ENCODE data around the gene PLEKHJ1. TPM values are rescaled to one million over a fixed set of nuclear protein-coding genes. Genes with fewer than 3 reads are reported as not detected.
"Not testable (repeated sequence)": the region's sequence is repeated elsewhere in the genome, so short reads cannot be mapped to it uniquely, and the experiment has no call there.

Gene PLEKHJ1
- 10 to 100 TPM; 55.5 to 59.5 TPM for polyA plus RNA-seq

DNA sequence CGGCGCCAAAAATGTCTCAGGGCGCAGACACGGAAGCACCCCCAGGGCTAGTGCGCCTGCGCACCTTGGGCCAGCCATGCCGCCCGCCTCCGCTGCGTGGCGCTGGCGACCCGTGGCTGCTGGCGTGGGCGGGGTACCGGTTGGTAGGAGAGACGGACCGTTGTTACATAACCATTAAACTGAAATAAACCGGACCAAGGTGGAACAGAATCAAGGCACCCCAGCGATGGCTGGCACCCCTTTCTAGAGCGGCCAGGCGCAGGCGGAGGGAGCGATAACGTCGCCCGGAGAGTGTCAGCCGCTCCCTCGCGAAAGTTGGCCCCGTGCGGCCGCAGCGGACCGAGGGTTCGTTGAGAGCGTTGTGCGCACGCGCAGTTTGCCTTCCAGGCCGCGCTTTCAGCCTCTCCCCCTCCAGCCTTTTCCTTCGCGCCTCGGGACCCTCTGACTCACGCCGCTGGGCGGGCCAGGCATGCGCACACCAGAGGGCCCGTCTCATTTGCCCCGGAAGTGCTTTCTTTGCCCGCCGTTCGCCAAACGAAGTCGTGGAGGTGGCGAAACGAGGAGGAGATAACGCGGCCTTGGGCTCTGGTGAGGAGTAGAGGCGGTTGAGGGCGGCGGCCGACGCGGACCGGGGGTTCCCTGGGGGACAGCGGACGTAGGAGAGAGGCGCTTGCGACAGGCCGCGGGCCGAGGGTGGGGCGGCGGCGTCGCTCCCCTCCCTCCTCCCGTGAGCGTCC lies at the start of gene PLEKHJ1, which contains the start of gene SF3A2:
PLEKHJ1 (minus strand) TSS at position 16 of the 737 bp plus-strand sequence. CDS start 81 bp downstream, outside the sequence.
SF3A2 (plus strand) TSS at position 511 of the 737 bp plus-strand sequence. CDS start 6,595 bp downstream, outside the sequence.
- H3K27ac ChIP-seq (ENCODE audit: low read depth in 2 of 2, low read length in 1 of 2): peak within 1 kb of the TSS; percentile 99 to 100
- no peaks in the 10 kb centered on the region for H3K9me3 ChIP-seq (ENCODE audit: control insufficient read depth in 2 of 2, insufficient read depth in 1 of 2, low read depth in 1 of 2, low read length in 1 of 2)
- no peaks in the 10 kb centered on the region for H3K27me3 ChIP-seq (ENCODE audit: control insufficient read depth in 1 of 2, insufficient read depth in 2 of 2, low read length in 2 of 2)
- peaks cover 6 to 32% of the 10 kb centered on the region in 2 donors for H3K4me1 ChIP-seq (ENCODE audit: control insufficient read depth in 2 of 2, insufficient read depth in 2 of 2, low read length in 1 of 2)
- peak within 1 kb of the TSS; percentile 81 to 91 for H3K4me3 ChIP-seq (ENCODE audit: low read depth in 1 of 2, low read length in 2 of 2)
- WGBS, 2 donors: 1% methylated on average over 62 to 80 of the region's 80 CpGs
- peaks cover 0 to 25% of the 10 kb centered on the region in 2 donors for H3K36me3 ChIP-seq (ENCODE audit: control insufficient read depth in 2 of 2, insufficient read depth in 2 of 2, low read length in 1 of 2)

GRCh38 chr19:2283835-2284507 lies 47.8 kb upstream of the PLEKHJ1 start:
- peaks cover 2 to 4% of the 10 kb centered on the region in 2 donors for H3K4me1 ChIP-seq (ENCODE audit: control insufficient read depth in 2 of 2, insufficient read depth in 2 of 2, low read length in 1 of 2)
- no peaks in the 10 kb centered on the region for H3K27me3 ChIP-seq (ENCODE audit: control insufficient read depth in 1 of 2, insufficient read depth in 2 of 2, low read length in 2 of 2)
- no peaks in the 10 kb centered on the region for H3K9me3 ChIP-seq (ENCODE audit: control insufficient read depth in 2 of 2, insufficient read depth in 1 of 2, low read depth in 1 of 2, low read length in 1 of 2)
- WGBS, 2 donors: 93 to 95% methylated on average over 8 of the region's 8 CpGs
- no peak overlapping the region for H3K27ac ChIP-seq (ENCODE audit: low read depth in 2 of 2, low read length in 1 of 2)
- no peaks in the 10 kb centered on the region for H3K36me3 ChIP-seq (ENCODE audit: control insufficient read depth in 2 of 2, insufficient read depth in 2 of 2, low read length in 1 of 2)
- H3K4me3 ChIP-seq (ENCODE audit: low read depth in 1 of 2, low read length in 2 of 2): no peak overlapping the region

DNA sequence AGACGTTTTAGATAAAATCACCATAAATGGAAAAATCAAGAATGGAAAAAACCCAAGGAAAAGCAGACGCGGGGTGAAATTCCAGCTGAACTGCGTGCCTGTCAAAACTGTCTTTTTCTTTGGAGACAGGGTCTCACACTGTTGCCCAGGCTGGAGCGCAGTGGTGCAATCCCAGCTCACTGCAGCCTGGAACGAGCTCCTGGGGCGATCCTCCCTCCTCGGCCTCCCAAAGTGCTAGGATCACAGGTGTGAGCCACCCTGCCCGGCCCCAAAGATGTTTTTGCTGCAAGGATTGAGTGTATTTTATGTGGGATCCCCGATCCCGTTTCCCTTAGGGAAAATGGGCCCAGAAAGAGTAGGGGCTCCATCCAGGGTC lies 46.7 kb upstream of the PLEKHJ1 start:
- Histone ChIP-seq H3K27me3 (ENCODE audit: control insufficient read depth in 1 of 2, insufficient read depth in 2 of 2, low read length in 2 of 2) (no peaks in the 10 kb centered on the region), H3K27ac (ENCODE audit: low read depth in 2 of 2, low read length in 1 of 2) (no peak overlapping the region)
- WGBS, 2 donors: 75 to 79% methylated on average over 11 of the region's 11 CpGs

GRCh38 chr19:2282062-2282861 lies 46.1 kb upstream of the PLEKHJ1 start, which contains the start of gene PEAK3:
TSS of gene PEAK3 (minus strand) at chr19:2282175. CDS start at chr19:2280931, 1,244 bp downstream.
- H3K27me3 ChIP-seq (ENCODE audit: control insufficient read depth in 1 of 2, insufficient read depth in 2 of 2, low read length in 2 of 2): no peaks in the 10 kb centered on the region
- peaks cover 2 to 4% of the 10 kb centered on the region in 2 donors for H3K4me1 ChIP-seq (ENCODE audit: control insufficient read depth in 2 of 2, insufficient read depth in 2 of 2, low read length in 1 of 2)
- H3K4me3 ChIP-seq (ENCODE audit: low read depth in 1 of 2, low read length in 2 of 2): peak within 1 kb of the TSS; percentile 2 to 24
- H3K36me3 ChIP-seq (ENCODE audit: control insufficient read depth in 2 of 2, insufficient read depth in 2 of 2, low read length in 1 of 2): no peaks in the 10 kb centered on the region
- 16 to 21% methylated on average over 37 to 41 of the region's 41 CpGs for whole genome bisulfite sequencing, 2 donors
- no peaks in the 10 kb centered on the region for H3K9me3 ChIP-seq (ENCODE audit: control insufficient read depth in 2 of 2, insufficient read depth in 1 of 2, low read depth in 1 of 2, low read length in 1 of 2)
- H3K27ac ChIP-seq (ENCODE audit: low read depth in 2 of 2, low read length in 1 of 2): peak within 1 kb of the TSS in 1 of 2 donors; percentile 48

More for the DNA sequence above, 46.7 kb upstream of the PLEKHJ1 start:
- no peaks in the 10 kb centered on the region for H3K9me3 ChIP-seq (ENCODE audit: control insufficient read depth in 2 of 2, insufficient read depth in 1 of 2, low read depth in 1 of 2, low read length in 1 of 2)
- H3K36me3 ChIP-seq (ENCODE audit: control insufficient read depth in 2 of 2, insufficient read depth in 2 of 2, low read length in 1 of 2): no peaks in the 10 kb centered on the region
- peaks cover 2 to 4% of the 10 kb centered on the region in 2 donors for H3K4me1 ChIP-seq (ENCODE audit: control insufficient read depth in 2 of 2, insufficient read depth in 2 of 2, low read length in 1 of 2)
- no peak overlapping the region for H3K4me3 ChIP-seq (ENCODE audit: low read depth in 1 of 2, low read length in 2 of 2)

DNA sequence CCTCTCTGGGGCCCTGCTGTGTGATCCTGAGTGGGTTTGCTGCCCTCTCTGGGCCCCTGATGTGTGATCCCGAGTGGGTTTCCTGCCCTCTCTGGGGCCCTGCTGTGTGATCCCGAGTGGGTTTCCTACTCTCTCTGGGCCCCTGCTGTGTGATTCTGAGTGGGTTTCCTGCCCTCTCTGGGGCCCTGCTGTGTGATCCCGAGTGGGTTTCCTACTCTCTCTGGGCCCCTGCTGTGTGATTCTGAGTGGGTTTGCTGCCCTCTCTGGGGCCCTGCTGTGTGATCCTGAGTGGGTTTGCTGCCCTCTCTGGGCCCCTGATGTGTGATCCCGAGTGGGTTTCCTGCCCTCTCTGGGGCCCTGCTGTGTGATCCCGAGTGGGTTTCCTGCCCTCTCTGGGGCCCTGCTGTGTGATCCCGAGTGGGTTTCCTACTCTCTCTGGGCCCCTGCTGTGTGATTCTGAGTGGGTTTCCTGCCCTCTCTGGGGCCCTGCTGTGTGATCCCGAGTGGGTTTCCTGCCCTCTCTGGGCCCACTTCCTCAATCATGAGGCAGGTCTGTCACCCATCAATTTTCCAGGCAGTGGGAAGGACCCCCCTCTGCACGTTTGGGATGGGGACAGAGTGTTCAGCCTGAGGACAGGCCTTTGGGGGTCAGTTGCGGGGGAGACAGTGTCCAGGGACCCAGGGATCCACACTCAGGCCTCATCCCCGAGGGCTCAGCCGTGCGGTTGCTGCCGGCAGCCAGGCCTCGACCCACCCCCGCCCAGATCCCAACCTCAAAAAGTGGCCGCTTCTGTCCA lies 45.3 kb upstream of the PLEKHJ1 start:
- H3K9me3 ChIP-seq (ENCODE audit: control insufficient read depth in 2 of 2, insufficient read depth in 1 of 2, low read depth in 1 of 2, low read length in 1 of 2); H3K4me1 ChIP-seq (ENCODE audit: control insufficient read depth in 2 of 2, insufficient read depth in 2 of 2, low read length in 1 of 2); H3K36me3 ChIP-seq (ENCODE audit: control insufficient read depth in 2 of 2, insufficient read depth in 2 of 2, low read length in 1 of 2); H3K27me3 ChIP-seq (ENCODE audit: control insufficient read depth in 1 of 2, insufficient read depth in 2 of 2, low read length in 2 of 2): not testable (repeated sequence)
- Histone ChIP-seq H3K27ac (ENCODE audit: low read depth in 2 of 2, low read length in 1 of 2) (peak overlapping the region in 1 of 2 donors; percentile 48), H3K4me3 (ENCODE audit: low read depth in 1 of 2, low read length in 2 of 2) (peak overlapping the region in 1 of 2 donors; percentile 24)
- WGBS, 2 donors: 27 to 30% methylated on average over 16 of the region's 16 CpGs

- Histone ChIP-seq H3K27me3 (ENCODE audit: control insufficient read depth in 1 of 2, insufficient read depth in 2 of 2, low read length in 2 of 2) (no peaks in the 10 kb centered on the region), H3K27ac (ENCODE audit: low read depth in 2 of 2, low read length in 1 of 2) (no peak overlapping the region), H3K4me1 (ENCODE audit: control insufficient read depth in 2 of 2, insufficient read depth in 2 of 2, low read length in 1 of 2) (peaks cover 4 to 12% of the 10 kb centered on the region in 2 donors), H3K9me3 (ENCODE audit: control insufficient read depth in 2 of 2, insufficient read depth in 1 of 2, low read depth in 1 of 2, low read length in 1 of 2) (no peaks in the 10 kb centered on the region), H3K36me3 (ENCODE audit: control insufficient read depth in 2 of 2, insufficient read depth in 2 of 2, low read length in 1 of 2) (peaks cover 0 to 4% of the 10 kb centered on the region in 2 donors), H3K4me3 (ENCODE audit: low read depth in 1 of 2, low read length in 2 of 2) (no peak overlapping the region)
- 67 to 80% methylated on average over 26 of the region's 26 CpGs for WGBS, 2 donors
Observed at GRCh38 chr19:2280633-2281264, 44.6 kb upstream of the PLEKHJ1 start.

DNA sequence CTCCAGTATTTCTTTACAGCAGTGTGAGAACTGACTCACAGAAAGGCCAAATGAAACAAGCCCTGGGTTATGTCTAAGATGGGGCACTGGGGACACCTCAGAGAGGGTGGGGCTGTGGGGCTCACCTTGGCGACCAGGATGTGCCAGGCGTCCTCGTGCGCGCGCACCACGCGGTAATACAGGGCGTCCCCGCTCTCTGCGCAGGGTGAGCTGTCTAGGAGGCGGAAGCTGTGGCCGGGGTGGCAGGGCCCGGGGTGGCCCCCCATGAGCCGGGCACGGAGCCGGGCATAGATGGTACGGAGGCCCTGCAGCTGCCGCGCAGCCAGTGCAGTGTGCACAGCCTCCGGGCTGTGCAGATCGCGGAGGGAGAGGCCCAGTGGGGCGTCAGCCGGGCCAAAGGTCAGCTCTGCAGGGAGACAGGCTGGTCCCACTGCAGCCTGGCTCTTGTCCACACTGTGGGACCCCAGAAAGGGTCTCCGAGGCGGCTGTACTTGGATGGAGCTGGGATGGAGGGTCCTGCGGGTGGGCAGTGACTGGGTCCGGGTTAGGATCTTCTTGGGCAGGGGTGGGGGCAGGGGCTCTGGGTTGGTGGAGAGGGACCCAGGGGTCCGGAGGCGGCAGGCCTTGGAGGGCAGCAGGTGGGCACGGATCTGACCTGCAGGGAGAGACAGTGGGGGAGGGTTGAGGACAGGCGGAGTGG lies 42.5 kb upstream of the PLEKHJ1 start:
- Histone ChIP-seq H3K36me3 (ENCODE audit: control insufficient read depth in 2 of 2, insufficient read depth in 2 of 2, low read length in 1 of 2) (peaks cover 0 to 6% of the 10 kb centered on the region in 2 donors), H3K9me3 (ENCODE audit: control insufficient read depth in 2 of 2, insufficient read depth in 1 of 2, low read depth in 1 of 2, low read length in 1 of 2) (no peaks in the 10 kb centered on the region), H3K4me3 (ENCODE audit: low read depth in 1 of 2, low read length in 2 of 2) (no peak overlapping the region), H3K27me3 (ENCODE audit: control insufficient read depth in 1 of 2, insufficient read depth in 2 of 2, low read length in 2 of 2) (no peaks in the 10 kb centered on the region), H3K27ac (ENCODE audit: low read depth in 2 of 2, low read length in 1 of 2) (no peak overlapping the region), H3K4me1 (ENCODE audit: control insufficient read depth in 2 of 2, insufficient read depth in 2 of 2, low read length in 1 of 2) (peaks cover 7 to 21% of the 10 kb centered on the region in 2 donors)
- WGBS, 2 donors: 83 to 88% methylated on average over 33 of the region's 33 CpGs

DNA sequence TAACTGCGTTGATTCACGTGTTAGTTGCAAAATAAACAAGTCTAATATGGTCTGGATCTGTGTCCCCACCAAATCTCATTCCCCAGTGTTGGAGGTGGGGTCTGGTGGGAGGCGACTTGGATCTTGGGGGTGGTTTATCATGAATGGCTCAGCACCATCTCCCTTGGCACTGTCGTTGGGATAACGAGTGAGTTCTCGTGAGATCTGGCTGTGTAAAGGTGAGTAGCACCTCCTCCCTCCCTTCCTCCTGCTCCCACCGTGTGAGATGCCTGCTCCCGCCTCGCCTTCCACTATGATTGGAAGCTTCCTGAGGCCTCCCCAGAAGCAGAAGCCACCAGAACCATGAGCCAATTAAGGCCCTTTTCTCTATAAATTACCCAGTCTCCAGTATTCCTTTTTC lies 41.0 kb upstream of the PLEKHJ1 start:
- Histone ChIP-seq H3K36me3 (ENCODE audit: control insufficient read depth in 2 of 2, insufficient read depth in 2 of 2, low read length in 1 of 2) (peaks cover 5 to 18% of the 10 kb centered on the region in 2 donors), H3K9me3 (ENCODE audit: control insufficient read depth in 2 of 2, insufficient read depth in 1 of 2, low read depth in 1 of 2, low read length in 1 of 2) (no peaks in the 10 kb centered on the region), H3K27ac (ENCODE audit: low read depth in 2 of 2, low read length in 1 of 2) (no peak overlapping the region), H3K4me3 (ENCODE audit: low read depth in 1 of 2, low read length in 2 of 2) (no peak overlapping the region), H3K4me1 (ENCODE audit: control insufficient read depth in 2 of 2, insufficient read depth in 2 of 2, low read length in 1 of 2) (peaks cover 5 to 28% of the 10 kb centered on the region in 2 donors), H3K27me3 (ENCODE audit: control insufficient read depth in 1 of 2, insufficient read depth in 2 of 2, low read length in 2 of 2) (no peaks in the 10 kb centered on the region)
- WGBS, 2 donors: 80% methylated on average over 9 of the region's 9 CpGs
